HepG2 (cell line): Measurements from ENCODE around the gene RSPH9. TPM values are rescaled to one million over a fixed set of nuclear protein-coding genes. Genes with fewer than 3 reads are reported as not detected.

Source experiments
- GPN1 ChIP-seq: sonication (generic); formaldehyde crosslinking; IDR thresholded peaks from 2 replicates; pipeline ENCODE4 v1.5.1; 2020; ENCODE audit warnings: missing genetic modification reagents, borderline replicate concordance
- IKZF5 ChIP-seq: IDR thresholded peaks from 2 replicates; pipeline ENCODE4 v1.6.1; 2018; ENCODE audit warnings: missing genetic modification reagents, mild to moderate bottlenecking, missing compliant biosample characterization
- KMT2A ChIP-seq: sonication (generic); formaldehyde crosslinking; IDR thresholded peaks from 2 replicates; pipeline ENCODE4 v1.4.0; 2020; ENCODE audit warnings: missing genetic modification reagents
- MAFG ChIP-seq: sonication (generic); formaldehyde crosslinking; IDR thresholded peaks from 2 replicates; pipeline ENCODE4 v1.5.1; 2020; ENCODE audit warnings: mild to moderate bottlenecking, missing genetic modification reagents
- MAFK ChIP-seq, 2 experiments: IDR thresholded peaks in 1 of 2; conservative IDR thresholded peaks in 1 of 2; 2 replicates each; pipeline ENCODE4 v1.6.1; 2011; ENCODE audit warnings: improper control_type of control experiment in 2 of 2, low read length in 2 of 2
- MIER2 ChIP-seq: IDR thresholded peaks from 2 replicates; pipeline ENCODE4 v1.6.1; 2016; ENCODE audit warnings: missing biosample characterization, missing genetic modification reagents
- MTF2 ChIP-seq: sonication (generic); formaldehyde crosslinking; IDR thresholded peaks from 2 replicates; pipeline ENCODE4 v1.5.0; 2020; ENCODE audit warnings: missing genetic modification reagents, borderline replicate concordance
- NFE2L2 ChIP-seq: fragments of 150-350 bp; IDR thresholded peaks from 2 replicates; pipeline ENCODE4 v1.6.1; 2014; ENCODE audit warnings: low read length
- NPAS2 ChIP-seq: sonication (generic); formaldehyde crosslinking; IDR thresholded peaks from 2 replicates; pipeline ENCODE4 v1.8.0; 2022; ENCODE audit warnings: mild to moderate bottlenecking, missing genetic modification reagents, borderline replicate concordance
- ONECUT2 ChIP-seq: sonication (generic); formaldehyde crosslinking; IDR thresholded peaks from 2 replicates; pipeline ENCODE4 v1.4.0; 2020; ENCODE audit warnings: missing genetic modification reagents
- RBAK ChIP-seq: sonication (generic); formaldehyde crosslinking; IDR thresholded peaks from 2 replicates; pipeline ENCODE4 v1.5.1; 2020; ENCODE audit warnings: mild to moderate bottlenecking, missing genetic modification reagents
- SALL2 ChIP-seq: sonication (generic); formaldehyde crosslinking; IDR thresholded peaks from 2 replicates; pipeline ENCODE4 v1.8.1; 2023; ENCODE audit warnings: mild to moderate bottlenecking, missing genetic modification reagents, inconsistent platforms
- SETDB1 ChIP-seq: sonication (generic); formaldehyde crosslinking; IDR thresholded peaks from 2 replicates; pipeline ENCODE4 v1.5.1; 2020; ENCODE audit warnings: missing genetic modification reagents, mild to moderate bottlenecking, borderline replicate concordance
- SP5 ChIP-seq: IDR thresholded peaks from 2 replicates; pipeline ENCODE4 v1.6.1; 2016; ENCODE audit warnings: low read depth, borderline replicate concordance
- STAT5B ChIP-seq: sonication (generic); formaldehyde crosslinking; IDR thresholded peaks from 2 replicates; pipeline ENCODE4 v1.4.0; 2020; ENCODE audit warnings: missing genetic modification reagents
- THAP11 ChIP-seq: IDR thresholded peaks from 2 replicates; pipeline ENCODE4 v1.6.1; 2016; ENCODE audit warnings: missing biosample characterization, missing genetic modification reagents
- ZBTB1 ChIP-seq: sonication (generic); formaldehyde crosslinking; IDR thresholded peaks from 2 replicates; pipeline ENCODE4 v1.4.0; 2020; ENCODE audit warnings: missing genetic modification reagents, borderline replicate concordance
- ZFAT ChIP-seq: sonication (generic); formaldehyde crosslinking; conservative IDR thresholded peaks from 2 replicates; pipeline ENCODE4 v1.8.1; 2023; ENCODE audit warnings: missing genetic modification reagents, inconsistent platforms
- ZNF17 ChIP-seq: sonication (generic); formaldehyde crosslinking; IDR thresholded peaks from 2 replicates; pipeline ENCODE4 v1.5.0; 2020; ENCODE audit warnings: mild to moderate bottlenecking, missing genetic modification reagents
- ZNF275 ChIP-seq: sonication (generic); formaldehyde crosslinking; IDR thresholded peaks from 2 replicates; pipeline ENCODE4 v1.8.0; 2022; ENCODE audit warnings: missing genetic modification reagents, mild to moderate bottlenecking, inconsistent platforms, borderline replicate concordance
- ZNF484 ChIP-seq: sonication (generic); formaldehyde crosslinking; IDR thresholded peaks from 2 replicates; pipeline ENCODE4 v1.5.1; 2020; ENCODE audit warnings: mild to moderate bottlenecking, low read depth, missing genetic modification reagents, borderline replicate concordance
- ZNF770 ChIP-seq: sonication (generic); formaldehyde crosslinking; IDR thresholded peaks from 2 replicates; pipeline ENCODE4 v1.5.0; 2020; ENCODE audit warnings: mild to moderate bottlenecking, missing genetic modification reagents
- ZNF816 ChIP-seq: sonication (generic); formaldehyde crosslinking; IDR thresholded peaks from 2 replicates; pipeline ENCODE4 v1.8.0; 2022; ENCODE audit warnings: missing genetic modification reagents, mild to moderate bottlenecking, borderline replicate concordance
- ZSCAN9 ChIP-seq: IDR thresholded peaks from 2 replicates; pipeline ENCODE4 v1.6.1; 2016; ENCODE audit warnings: borderline replicate concordance
- polyA plus RNA-seq, 8 experiments: library from polyadenylated mRNA; depleted of rRNA in 3 of 8; stranded (reverse) in 7 of 8; unstranded in 1 of 8; fragments of >200 nt; fragmentation: Illumina TruSeq in 4 of 8; extraction: Trizol in 4 of 8; gene quantifications; 2 replicates each; pipeline versions ENCODE4 v1.2.1 to v1.2.3, GENCODE V29; 2011 to 2016; ENCODE audit warnings: low read depth in 4 of 8, missing spikeins in 1 of 8, mixed read lengths in 1 of 8; ENCODE audit not compliant: insufficient read depth in 1 of 8
- total RNA-seq, 5 experiments: library from RNA; depleted of rRNA; stranded (reverse); fragments of >200 nt; fragmentation: Illumina TruSeq; extraction: Trizol; gene quantifications; 2 replicates each; pipeline ENCODE4 v1.2.3, GENCODE V29; 2016; ENCODE audit warnings: low read depth in 1 of 5

Gene RSPH9
- total and polyA plus RNA-seq, 2 of the 13 experiments (the other 11 are each of a cell fraction or from before 2014, with no cell fraction given): 0.04 TPM; not detected in 1

GRCh38 chr6:43687437-43688347 is 42.9 kb downstream of the RSPH9 start, which contains the start of gene MRPS18A (continued):
- TF ChIP-seq NPAS2 (CRISPR knock-in tag) (no peak), MIER2 (CRISPR knock-in tag) (no peak), ZNF816 (CRISPR knock-in tag) (no peak), SETDB1 (CRISPR knock-in tag) (0 out of 2 replicates have a peak, but pooled peaks have one; percentile 67), KMT2A (peak; percentile 95; the same call in 1 of the 2 replicates), ZFAT (CRISPR knock-in tag) (no peak), NFE2L2 (no peak), SP5 (CRISPR knock-in tag) (peak; percentile 67), ZNF275 (peak; percentile 45; the same call in 1 of the 2 replicates), RBAK (no peak), ZBTB1 (no peak), MAFK (conservative IDR thresholded peaks at IDR 0.05 in 1 of 2, IDR thresholded peaks at IDR 0.05 in 1 of 2; ENCODE audit: low read length in 2 of 2) (no peak), ONECUT2 (CRISPR knock-in tag) (no peak), ZSCAN9 (CRISPR knock-in tag) (peak; percentile 48; the same call in 1 of the 2 replicates), IKZF5 (CRISPR knock-in tag) (peak; percentile 81), SALL2 (no peak), ZNF770 (CRISPR knock-in tag) (no peak), GPN1 (CRISPR knock-in tag) (no peak), MTF2 (CRISPR knock-in tag) (peak; percentile 91), ZNF17 (CRISPR knock-in tag) (no peak), STAT5B (CRISPR knock-in tag) (no peak), ZNF484 (CRISPR knock-in tag) (no peak), THAP11 (CRISPR knock-in tag) (peak; percentile 94), MAFG (no peak)
